ENCODE data around the gene GZF1.
A peak's percentile ranks its signal among the peaks of the same experiment; 100 is the strongest.

GZF1 gene

DNA sequence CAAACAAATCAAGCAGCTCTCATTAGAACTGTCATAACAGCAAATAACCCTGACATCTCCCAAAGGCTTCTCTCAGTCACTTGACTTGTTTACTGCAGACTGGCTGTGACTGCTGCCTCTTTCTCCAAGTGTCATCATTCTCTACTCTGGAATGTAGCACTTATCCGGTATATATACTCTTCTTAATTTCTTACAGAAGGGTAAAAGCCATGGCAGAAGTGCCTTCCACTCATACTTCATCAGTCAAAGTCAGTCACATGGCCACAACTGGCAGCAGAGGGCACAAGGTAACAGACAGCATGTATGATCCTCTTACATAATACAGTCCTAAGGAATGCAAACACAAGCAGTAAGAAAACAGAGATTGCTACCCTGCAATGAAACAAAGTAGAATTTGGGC lies 50.0 kb downstream of the GZF1 start:
- DNase-seq, result no peak

DNA sequence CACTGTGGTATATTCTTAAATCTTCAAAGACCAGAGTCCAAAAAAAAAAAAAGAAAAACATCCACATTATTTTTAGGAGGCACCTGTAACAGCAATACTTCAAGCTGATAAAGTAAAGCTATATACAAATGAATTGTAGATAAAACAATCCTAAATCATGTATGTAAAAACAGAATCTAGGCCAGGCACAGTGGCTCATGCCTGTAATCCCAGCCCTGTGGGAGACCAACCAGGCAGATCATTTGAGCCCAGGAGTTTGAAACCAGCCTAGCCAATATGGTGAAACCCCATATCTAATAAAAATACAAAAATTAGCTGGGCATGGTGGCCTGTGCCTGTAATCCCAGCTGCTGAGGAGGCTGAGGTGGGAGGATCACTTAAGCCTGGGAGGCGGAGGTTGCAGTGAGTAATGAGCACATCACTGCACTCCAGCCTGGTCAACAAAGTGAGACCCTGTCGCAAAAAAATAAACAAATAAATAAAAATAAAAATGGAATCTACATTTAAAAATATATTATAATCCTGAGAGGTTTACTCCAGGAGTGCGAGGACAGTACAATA lies 52.0 kb downstream of the GZF1 start:
- DNase-seq, result no peak

DNA sequence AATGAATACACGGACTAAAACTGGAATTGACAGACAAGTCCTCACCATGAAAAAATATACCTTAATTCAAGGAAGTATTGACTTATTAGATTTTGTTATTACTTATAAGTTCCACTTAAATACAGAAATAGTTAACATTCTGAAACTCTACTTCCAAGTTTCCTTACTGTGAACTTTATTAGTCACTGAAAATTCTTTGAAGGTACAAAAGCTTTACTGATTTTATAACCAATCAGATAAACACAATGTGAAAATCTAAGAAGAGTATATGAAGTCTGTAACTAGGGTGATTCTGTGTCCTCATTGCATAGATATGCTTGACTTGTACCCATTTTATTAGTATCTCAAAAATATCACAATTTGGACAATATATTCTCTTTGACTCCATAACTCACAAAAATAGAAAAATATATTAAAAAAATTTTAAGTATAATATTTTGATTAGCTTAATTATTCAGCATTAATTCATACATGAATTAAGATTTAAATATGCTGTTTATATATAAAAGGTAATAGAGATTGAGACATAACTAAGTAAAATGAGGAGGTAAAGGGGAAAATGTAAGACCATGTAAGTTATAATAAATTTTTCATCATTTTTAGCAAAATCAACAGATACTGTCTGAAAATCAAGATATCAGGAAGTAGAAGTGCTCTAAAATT lies 52.7 kb downstream of the GZF1 start:
- DNase-seq, result no peak

DNA sequence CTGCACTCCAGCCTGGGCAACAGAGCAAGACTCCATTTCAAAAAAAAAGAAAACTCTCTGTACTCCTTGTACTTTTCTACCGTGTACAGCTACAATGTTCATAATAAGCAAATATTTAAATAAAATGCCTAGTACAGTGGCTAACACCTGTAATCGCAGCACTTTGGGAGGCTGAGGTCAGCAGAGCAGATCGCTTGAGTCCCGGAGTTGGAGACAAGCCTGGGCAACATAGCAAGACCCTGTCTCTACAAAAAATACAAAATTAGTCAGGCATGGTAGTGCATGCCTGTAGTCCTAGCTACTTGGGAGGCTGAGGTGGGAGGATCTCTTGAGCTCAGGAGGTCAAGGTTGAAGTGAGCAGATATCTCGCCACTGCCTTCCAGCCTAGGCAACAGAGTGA lies 53.6 kb downstream of the GZF1 start:
- no peak for DNase-seq

DNA sequence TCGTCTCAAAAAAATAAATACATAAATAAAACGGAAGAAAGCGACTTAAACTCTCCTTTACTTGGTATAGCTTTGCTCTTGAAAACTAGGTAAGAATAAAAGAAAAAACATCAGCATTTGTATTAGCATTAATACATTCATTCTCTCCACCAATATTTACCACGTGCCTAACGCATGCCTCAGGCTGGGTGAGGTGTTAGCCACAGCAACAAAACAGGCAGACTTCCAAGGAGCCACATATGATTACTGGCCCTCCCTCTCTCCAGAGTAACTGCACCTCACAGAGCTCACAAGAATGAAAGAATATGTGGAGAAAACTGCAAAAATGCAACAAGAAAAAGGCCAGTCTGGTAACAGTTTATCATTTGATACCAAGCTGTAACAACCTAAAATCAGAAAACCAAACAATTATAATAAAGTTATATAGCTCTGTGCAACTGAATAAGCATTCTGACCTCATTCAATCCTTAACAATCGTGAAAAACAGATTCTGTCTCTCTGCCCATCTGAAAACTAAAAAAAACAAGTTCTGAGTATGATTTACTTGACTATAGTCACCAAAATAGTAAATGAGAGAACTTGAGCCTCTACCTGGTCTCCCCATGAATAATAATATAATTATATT lies 54.1 kb downstream of the GZF1 start:
- no peak for DNase-seq

DNA sequence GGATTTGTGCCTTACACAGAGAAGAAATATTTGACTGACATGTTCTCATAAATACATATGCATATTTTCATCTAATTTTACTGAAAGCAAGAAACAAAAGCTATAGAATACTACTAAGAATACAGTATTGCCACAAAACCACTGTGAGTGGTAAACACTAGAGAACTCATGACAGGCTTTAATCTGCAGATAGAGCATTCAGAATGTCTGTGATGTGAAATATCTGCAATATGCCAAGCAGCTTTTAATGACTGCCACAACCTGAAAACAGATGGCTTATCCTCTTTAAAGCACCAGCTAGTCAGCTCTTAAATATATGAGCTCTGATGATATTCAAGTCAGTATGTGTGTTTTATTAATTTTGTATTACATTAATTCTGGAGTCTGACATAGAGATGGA lies 55.9 kb downstream of the GZF1 start:
- no peak for DNase-seq

DNA sequence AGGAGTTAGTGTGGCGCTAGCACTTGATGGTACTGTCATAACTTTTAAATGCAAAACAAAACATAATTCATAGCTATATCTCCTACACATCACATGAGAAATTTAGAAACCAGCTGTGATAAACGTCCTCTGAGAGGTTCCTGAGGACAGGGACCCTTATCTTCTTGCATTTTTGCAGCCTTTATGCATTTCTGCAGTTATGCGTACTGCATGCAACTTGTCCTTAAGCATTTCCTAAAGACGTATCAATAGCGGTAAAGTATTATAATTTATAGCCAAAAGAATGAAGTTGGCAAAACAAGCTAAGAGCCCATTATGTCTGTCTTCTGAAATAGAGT lies 57.6 kb downstream of the GZF1 start:
- no peak for DNase-seq

DNA sequence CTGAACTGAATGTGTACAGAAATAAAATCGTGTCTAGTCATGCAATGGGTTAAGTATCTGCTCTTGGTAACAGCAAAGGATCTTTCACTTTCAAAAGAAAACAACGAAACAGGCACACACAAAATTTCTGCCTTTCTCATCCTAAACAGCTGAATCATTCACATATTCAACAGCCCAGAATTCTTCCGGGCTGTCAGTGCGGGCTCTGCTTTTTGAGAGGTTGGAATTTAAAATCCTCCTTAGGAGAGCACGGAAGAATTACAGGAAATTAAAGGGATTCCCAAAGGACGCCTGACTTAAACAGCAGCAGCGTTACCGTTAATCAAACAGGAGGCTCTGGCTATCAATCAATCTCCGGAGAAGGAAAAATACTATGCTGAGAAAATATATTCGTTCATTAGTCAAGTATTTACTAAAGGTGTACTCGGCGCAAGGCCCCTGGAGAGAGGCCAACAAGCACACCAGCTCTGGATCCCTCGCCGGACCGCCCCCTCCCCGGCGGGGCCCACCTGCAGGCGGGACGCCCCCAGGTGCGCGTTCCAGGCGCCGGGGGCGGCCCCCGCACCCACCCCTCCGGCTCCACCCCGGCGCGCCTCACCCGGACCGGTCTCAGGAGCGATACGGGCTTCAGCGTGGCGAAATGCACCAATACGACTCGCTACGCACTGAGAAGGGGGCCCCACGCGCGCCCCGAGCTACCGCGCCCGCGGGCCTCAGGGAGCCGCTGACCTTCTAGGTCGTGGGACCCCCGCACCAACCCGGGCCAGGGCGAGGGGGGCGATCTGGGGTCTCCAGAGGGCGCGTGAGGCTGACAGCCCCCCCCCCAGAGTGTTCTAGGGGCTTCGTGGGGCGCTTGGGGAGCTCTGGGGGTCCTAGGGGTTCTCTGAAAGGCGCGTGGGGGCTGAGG lies 58.3 kb downstream of the GZF1 start:
- DNase-seq, result no peak

DNA sequence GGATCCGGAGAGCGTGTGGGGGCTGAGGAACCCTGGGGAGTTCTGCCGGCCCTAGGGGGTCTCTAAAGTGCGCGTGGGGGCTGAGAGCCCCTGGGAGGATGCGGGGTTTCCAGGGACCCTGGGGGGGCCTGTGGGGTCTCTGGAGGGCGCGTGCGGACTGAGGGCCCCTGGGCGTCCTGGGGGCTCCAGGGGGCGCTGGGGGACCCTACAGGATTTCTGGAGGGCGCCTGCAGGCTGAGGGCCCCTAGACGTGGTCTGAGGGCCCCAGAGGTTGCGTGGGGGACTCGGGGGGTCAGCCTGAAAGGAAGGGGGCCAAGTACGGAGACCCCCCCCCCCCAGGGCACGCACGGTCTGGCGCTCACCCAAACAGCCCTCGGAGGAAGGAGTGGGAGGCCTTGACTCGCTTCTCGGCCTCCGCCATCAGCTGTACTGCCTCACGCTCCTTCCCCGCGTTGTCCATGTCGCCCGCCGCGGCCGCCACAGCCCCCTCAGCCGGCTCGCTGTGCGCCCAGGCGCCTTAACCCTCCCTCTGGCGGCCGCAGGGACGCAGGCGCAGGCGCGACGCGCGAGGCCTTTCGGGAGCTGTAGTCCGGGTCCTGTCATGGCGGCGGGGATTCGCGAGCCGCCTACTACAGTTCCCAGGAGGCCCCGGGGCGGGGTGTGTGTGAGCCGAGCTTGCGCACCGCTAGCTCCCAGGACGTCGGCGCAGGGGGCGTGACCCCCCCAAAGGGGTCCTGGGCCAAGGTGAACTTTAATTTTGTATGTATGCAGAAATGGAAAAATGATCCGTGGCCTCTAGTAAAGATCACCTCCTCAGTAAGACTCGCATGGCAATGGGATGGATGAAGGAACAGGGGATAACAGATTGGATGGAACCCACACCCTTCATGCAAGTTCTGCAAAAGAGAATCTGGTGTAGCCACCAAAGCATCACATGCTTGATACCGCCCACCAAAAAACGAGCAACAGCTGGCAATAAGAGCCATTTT lies 59.3 kb downstream of the GZF1 start, which contains the start of gene NAPB:
TSS of gene NAPB (minus strand) at position 546 of the 989 bp plus-strand sequence. CDS start at position 460, 86 bp downstream.
- peak; percentile 15 for DNase-seq

Data from NCI-H187 treated with DMSO at 0.1 percent for 48 hours (cell line).